ENCODE data around the gene PTH2.

GRCh38 chr19:49453757-49454240 lies 30.6 kb upstream of the PTH2 start:
- TF ChIP-seq RFX5 (IDR thresholded peaks at IDR 0.05; ENCODE audit: low read depth, low read length), result no peak
- no peak for TF ChIP-seq SIN3A (IDR thresholded peaks at IDR 0.05; ENCODE audit: low read depth, low read length)
- no peak for TF ChIP-seq FOXK2 (IDR thresholded peaks at IDR 0.05)
- TF ChIP-seq POLR2A (IDR thresholded peaks at IDR 0.05; ENCODE audit: low read depth, low read length), result no peak
- peak; percentile 81 for TF ChIP-seq ZNF384 (IDR thresholded peaks at IDR 0.05; ENCODE audit: borderline replicate concordance, low read depth, low read length)

All from GM12878 (cell line).